ENCODE data around the gene ECT2L.

The ECT2L gene

DNA sequence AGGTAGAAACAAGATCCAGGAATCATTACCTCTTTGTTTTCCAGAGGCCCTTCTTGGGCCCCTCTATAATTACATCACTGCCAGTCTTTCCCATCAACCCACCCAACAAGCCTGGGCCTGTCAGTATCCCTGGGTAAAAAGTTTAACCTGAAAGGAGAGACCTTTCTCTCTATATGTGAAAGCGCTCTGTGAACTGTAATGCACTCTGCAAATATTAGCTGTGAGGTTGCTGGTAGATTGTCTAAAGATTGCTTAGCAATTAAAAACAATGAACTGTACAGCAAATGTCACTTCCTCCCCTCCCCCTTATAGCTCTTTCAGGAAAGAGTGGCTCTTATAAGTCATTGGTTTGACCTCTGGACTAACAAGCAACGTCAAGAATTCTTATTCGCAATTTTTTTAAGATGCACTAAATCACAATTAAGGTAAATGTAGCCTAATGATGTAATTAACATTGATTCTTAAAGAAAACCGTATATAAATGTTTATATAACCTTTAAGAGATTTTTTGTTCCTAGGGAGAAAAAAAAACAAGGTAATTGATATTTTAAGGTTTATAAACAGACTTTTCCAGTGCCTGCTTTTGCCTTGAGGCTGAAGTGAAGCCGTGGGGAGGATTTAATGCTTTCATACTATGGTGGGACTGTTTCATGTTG lies 18.4 kb downstream of the ECT2L start:
- ATAC-seq, result no peak
- TF ChIP-seq ZFP30 (CRISPR knock-in tag; IDR thresholded peaks at IDR 0.05) (no peak), ZNF565 (CRISPR knock-in tag; conservative IDR thresholded peaks at IDR 0.05; ENCODE audit: low read depth) (no peak), RARB (CRISPR knock-in tag; IDR thresholded peaks at IDR 0.05) (no peak), PPARA (CRISPR knock-in tag; IDR thresholded peaks at IDR 0.05; ENCODE audit: borderline replicate concordance) (no peak), OSR1 (CRISPR knock-in tag; IDR thresholded peaks at IDR 0.05) (no peak), GLIS3 (CRISPR knock-in tag; IDR thresholded peaks at IDR 0.05) (no peak), BACH2 (CRISPR knock-in tag; IDR thresholded peaks at IDR 0.05; ENCODE audit: borderline replicate concordance) (no peak), ARNTL (CRISPR knock-in tag; IDR thresholded peaks at IDR 0.05; ENCODE audit: borderline replicate concordance, low read depth) (no peak)
- TF ChIP-seq, protein P1, sequence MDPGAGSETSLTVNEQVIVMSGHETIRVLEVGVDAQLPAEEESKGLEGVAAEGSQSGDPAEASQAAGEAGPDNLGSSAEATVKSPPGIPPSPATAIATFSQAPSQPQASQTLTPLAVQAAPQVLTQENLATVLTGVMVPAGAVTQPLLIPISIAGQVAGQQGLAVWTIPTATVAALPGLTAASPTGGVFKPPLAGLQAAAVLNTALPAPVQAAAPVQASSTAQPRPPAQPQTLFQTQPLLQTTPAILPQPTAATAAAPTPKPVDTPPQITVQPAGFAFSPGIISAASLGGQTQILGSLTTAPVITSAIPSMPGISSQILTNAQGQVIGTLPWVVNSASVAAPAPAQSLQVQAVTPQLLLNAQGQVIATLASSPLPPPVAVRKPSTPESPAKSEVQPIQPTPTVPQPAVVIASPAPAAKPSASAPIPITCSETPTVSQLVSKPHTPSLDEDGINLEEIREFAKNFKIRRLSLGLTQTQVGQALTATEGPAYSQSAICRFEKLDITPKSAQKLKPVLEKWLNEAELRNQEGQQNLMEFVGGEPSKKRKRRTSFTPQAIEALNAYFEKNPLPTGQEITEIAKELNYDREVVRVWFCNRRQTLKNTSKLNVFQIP (CRISPR knock-in tag; IDR thresholded peaks at IDR 0.05; ENCODE audit: borderline replicate concordance, low read depth), result no peak
- TF ChIP-seq, protein P2, sequence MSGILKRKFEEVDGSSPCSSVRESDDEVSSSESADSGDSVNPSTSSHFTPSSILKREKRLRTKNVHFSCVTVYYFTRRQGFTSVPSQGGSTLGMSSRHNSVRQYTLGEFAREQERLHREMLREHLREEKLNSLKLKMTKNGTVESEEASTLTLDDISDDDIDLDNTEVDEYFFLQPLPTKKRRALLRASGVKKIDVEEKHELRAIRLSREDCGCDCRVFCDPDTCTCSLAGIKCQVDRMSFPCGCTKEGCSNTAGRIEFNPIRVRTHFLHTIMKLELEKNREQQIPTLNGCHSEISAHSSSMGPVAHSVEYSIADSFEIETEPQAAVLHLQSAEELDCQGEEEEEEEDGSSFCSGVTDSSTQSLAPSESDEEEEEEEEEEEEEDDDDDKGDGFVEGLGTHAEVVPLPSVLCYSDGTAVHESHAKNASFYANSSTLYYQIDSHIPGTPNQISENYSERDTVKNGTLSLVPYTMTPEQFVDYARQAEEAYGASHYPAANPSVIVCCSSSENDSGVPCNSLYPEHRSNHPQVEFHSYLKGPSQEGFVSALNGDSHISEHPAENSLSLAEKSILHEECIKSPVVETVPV (CRISPR knock-in tag; IDR thresholded peaks at IDR 0.05), result no peak

DNA sequence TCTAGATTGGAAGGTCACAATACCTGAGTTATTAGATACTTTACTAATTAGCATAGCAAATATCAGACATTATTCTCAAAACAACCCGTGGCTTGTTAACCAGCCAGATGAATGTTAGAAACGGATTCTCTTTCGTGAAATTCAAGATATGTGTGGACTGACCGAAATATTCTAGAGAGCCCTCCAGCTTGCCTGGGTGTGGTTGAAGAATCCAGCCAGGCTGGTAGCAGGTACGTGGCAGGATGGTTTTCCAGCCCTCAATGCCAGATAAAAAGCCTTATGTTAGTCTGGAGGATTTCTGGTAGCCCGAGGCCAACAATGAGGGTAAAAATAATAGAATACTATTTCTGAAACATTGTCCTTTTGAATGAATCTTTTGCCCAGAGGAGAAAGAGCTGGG lies 19.3 kb downstream of the ECT2L start:
- ATAC-seq, result no peak
- TF ChIP-seq ZFP3 (CRISPR knock-in tag; IDR thresholded peaks at IDR 0.05), result no peak
- TF ChIP-seq, protein P2 (CRISPR knock-in tag; IDR thresholded peaks at IDR 0.05), result no peak
- TF ChIP-seq PPARA (CRISPR knock-in tag; IDR thresholded peaks at IDR 0.05; ENCODE audit: borderline replicate concordance), result no peak

DNA sequence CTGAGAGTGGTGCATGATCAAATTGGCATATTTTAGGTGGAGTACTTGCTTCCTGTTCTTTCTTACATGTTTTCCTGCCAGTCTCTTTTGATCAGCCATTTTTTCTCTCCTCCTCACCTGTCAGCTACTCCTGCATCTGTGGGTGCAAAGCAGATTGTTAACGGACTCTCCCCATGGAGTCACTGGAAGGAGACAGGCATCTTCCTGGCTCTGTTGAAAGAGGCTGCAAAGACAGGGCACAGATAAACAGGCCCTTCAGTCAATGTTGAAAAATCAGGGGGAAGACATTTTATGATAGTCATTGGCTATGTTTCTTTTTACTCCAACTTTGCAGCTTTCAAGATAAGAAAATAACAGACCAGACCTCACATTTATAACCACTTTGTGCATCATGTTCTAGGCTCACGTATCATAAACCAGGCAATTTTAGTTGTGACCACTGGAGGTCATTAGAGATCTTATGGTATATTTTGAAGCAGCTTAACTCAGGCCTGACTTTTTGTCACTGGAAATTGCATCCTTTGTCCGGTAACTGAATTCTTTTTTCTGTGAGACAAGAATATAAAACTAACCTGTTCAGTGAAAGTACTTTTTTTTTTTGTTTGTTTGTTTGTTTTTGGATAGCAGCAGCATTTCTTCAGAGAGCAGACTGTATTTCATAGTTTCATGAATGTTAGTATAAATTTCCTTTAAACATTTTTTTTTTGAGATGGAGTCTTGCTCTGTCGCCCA lies 20.1 kb downstream of the ECT2L start:
- no peak for TF ChIP-seq TCF4 (CRISPR knock-in tag; IDR thresholded peaks at IDR 0.05; ENCODE audit: borderline replicate concordance)
- no peak for TF ChIP-seq TOX (CRISPR knock-in tag; IDR thresholded peaks at IDR 0.05; ENCODE audit: borderline replicate concordance)
- TF ChIP-seq OSR1 (CRISPR knock-in tag; IDR thresholded peaks at IDR 0.05), result no peak
- no peak for TF ChIP-seq GLIS3 (CRISPR knock-in tag; IDR thresholded peaks at IDR 0.05)
- TF ChIP-seq, protein P3, sequence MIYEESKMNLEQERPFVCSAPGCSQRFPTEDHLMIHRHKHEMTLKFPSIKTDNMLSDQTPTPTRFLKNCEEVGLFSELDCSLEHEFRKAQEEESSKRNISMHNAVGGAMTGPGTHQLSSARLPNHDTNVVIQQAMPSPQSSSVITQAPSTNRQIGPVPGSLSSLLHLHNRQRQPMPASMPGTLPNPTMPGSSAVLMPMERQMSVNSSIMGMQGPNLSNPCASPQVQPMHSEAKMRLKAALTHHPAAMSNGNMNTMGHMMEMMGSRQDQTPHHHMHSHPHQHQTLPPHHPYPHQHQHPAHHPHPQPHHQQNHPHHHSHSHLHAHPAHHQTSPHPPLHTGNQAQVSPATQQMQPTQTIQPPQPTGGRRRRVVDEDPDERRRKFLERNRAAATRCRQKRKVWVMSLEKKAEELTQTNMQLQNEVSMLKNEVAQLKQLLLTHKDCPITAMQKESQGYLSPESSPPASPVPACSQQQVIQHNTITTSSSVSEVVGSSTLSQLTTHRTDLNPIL (CRISPR knock-in tag; IDR thresholded peaks at IDR 0.05; ENCODE audit: low read depth), result no peak
- no peak for TF ChIP-seq ZNF70 (CRISPR knock-in tag; IDR thresholded peaks at IDR 0.05)
- no peak for TF ChIP-seq ARNTL (CRISPR knock-in tag; IDR thresholded peaks at IDR 0.05; ENCODE audit: borderline replicate concordance, low read depth)
- TF ChIP-seq PPARA (CRISPR knock-in tag; IDR thresholded peaks at IDR 0.05; ENCODE audit: borderline replicate concordance), result no peak
- TF ChIP-seq, protein P4, sequence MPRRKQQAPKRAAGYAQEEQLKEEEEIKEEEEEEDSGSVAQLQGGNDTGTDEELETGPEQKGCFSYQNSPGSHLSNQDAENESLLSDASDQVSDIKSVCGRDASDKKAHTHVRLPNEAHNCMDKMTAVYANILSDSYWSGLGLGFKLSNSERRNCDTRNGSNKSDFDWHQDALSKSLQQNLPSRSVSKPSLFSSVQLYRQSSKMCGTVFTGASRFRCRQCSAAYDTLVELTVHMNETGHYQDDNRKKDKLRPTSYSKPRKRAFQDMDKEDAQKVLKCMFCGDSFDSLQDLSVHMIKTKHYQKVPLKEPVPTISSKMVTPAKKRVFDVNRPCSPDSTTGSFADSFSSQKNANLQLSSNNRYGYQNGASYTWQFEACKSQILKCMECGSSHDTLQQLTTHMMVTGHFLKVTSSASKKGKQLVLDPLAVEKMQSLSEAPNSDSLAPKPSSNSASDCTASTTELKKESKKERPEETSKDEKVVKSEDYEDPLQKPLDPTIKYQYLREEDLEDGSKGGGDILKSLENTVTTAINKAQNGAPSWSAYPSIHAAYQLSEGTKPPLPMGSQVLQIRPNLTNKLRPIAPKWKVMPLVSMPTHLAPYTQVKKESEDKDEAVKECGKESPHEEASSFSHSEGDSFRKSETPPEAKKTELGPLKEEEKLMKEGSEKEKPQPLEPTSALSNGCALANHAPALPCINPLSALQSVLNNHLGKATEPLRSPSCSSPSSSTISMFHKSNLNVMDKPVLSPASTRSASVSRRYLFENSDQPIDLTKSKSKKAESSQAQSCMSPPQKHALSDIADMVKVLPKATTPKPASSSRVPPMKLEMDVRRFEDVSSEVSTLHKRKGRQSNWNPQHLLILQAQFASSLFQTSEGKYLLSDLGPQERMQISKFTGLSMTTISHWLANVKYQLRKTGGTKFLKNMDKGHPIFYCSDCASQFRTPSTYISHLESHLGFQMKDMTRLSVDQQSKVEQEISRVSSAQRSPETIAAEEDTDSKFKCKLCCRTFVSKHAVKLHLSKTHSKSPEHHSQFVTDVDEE (CRISPR knock-in tag; IDR thresholded peaks at IDR 0.05), result no peak
- TF ChIP-seq, protein P5, sequence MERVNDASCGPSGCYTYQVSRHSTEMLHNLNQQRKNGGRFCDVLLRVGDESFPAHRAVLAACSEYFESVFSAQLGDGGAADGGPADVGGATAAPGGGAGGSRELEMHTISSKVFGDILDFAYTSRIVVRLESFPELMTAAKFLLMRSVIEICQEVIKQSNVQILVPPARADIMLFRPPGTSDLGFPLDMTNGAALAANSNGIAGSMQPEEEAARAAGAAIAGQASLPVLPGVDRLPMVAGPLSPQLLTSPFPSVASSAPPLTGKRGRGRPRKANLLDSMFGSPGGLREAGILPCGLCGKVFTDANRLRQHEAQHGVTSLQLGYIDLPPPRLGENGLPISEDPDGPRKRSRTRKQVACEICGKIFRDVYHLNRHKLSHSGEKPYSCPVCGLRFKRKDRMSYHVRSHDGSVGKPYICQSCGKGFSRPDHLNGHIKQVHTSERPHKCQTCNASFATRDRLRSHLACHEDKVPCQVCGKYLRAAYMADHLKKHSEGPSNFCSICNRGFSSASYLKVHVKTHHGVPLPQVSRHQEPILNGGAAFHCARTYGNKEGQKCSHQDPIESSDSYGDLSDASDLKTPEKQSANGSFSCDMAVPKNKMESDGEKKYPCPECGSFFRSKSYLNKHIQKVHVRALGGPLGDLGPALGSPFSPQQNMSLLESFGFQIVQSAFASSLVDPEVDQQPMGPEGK (CRISPR knock-in tag; IDR thresholded peaks at IDR 0.05; ENCODE audit: borderline replicate concordance), result no peak
- no peak for TF ChIP-seq ZFP3 (CRISPR knock-in tag; IDR thresholded peaks at IDR 0.05)
- TF ChIP-seq BACH2 (CRISPR knock-in tag; IDR thresholded peaks at IDR 0.05; ENCODE audit: borderline replicate concordance), result no peak
- TF ChIP-seq ZFP30 (CRISPR knock-in tag; IDR thresholded peaks at IDR 0.05), result no peak
- TF ChIP-seq ZNF565 (CRISPR knock-in tag; conservative IDR thresholded peaks at IDR 0.05; ENCODE audit: low read depth), result no peak
- peak; percentile 97 for ATAC-seq

All from SK-N-SH treated with all-trans-retinoic acid at 6 μM for 48 hours (cell line).